Tibial nerve (tissue), 4 donors: ENCODE results near the gene FSTL4. TPM values are rescaled to one million over a fixed set of nuclear protein-coding genes. Genes with fewer than 3 reads are reported as not detected.

Source experiments
- DNase-seq, 2 donors: peaks; one replicate each; pipeline ENCODE4 v3.0.0-alpha.2; 2019; ENCODE audit warnings: low spot score in 2 of 2
- H3K27ac ChIP-seq, 4 donors: fragments of 200-600 bp; sonication (generic) in 3 of 4; one replicate each; pipeline ENCODE4 v1.5.1; 2017 to 2019; ENCODE audit warnings: mild to moderate bottlenecking in 1 of 4
- H3K27me3 ChIP-seq, 2 donors: fragments of 200-600 bp; sonication (generic) in 1 of 2; one replicate each; pipeline versions ENCODE4 v1.5.1 to v1.6.0; 2017 to 2019
- H3K36me3 ChIP-seq, 3 donors: fragments of 200-600 bp; sonication (generic); one replicate each; pipeline ENCODE4 v1.5.1; 2018 to 2019
- H3K4me1 ChIP-seq, 4 donors: fragments of 200-600 bp; sonication (generic) in 3 of 4; one replicate each; pipeline ENCODE4 v1.5.1; 2017 to 2019
- H3K4me3 ChIP-seq, 4 donors: fragments of 200-600 bp; sonication (generic) in 3 of 4; one replicate each; pipeline ENCODE4 v1.5.1; 2017 to 2019; ENCODE audit warnings: mild to moderate bottlenecking in 1 of 4, moderate library complexity in 1 of 4
- H3K9me3 ChIP-seq, 4 donors: fragments of 200-600 bp; sonication (generic) in 3 of 4; one replicate each; pipeline ENCODE4 v1.5.1; 2017 to 2019
- EP300 ChIP-seq, 2 donors: sonication (generic); formaldehyde crosslinking; IDR thresholded peaks; one replicate each; pipeline ENCODE4 v1.6.1; 2017; ENCODE audit warnings: antibody characterized with exemption in 2 of 2, mild to moderate bottlenecking in 1 of 2
- POLR2A ChIP-seq, 2 donors: fragments of 450-650 bp; IDR thresholded peaks; one replicate each; pipeline ENCODE4 v1.6.1; 2017; ENCODE audit warnings: antibody characterized with exemption in 2 of 2, mild to moderate bottlenecking in 2 of 2, moderate library complexity in 2 of 2
- WGBS, 2 donors: methylation state at CpG; one replicate each; pipeline ENCODE4 v1.1.5; 2018; 5-methylcytosine and 5-hydroxymethylcytosine counted together
- total RNA-seq, 4 donors: library from RNA; depleted of rRNA; stranded (reverse); fragments of >200 nt; gene quantifications; one replicate each; pipeline ENCODE4 v1.1.0, GENCODE V29; 2016
- TF ChIP-seq, protein P1 (sequence below), 5 experiments: fragments of 200-600 bp in 3 of 5; fragments of 450-650 bp in 2 of 5; sonication (generic) in 3 of 5; IDR thresholded peaks; one replicate each; pipeline ENCODE4 v1.5.1; 2016 to 2019; ENCODE audit warnings: antibody characterized with exemption in 5 of 5, mild to moderate bottlenecking in 3 of 5, moderate library complexity in 2 of 5

FSTL4 gene
- total RNA-seq, 4 donors from 2014 or later: 0.22 TPM; not detected in 3

DNA sequence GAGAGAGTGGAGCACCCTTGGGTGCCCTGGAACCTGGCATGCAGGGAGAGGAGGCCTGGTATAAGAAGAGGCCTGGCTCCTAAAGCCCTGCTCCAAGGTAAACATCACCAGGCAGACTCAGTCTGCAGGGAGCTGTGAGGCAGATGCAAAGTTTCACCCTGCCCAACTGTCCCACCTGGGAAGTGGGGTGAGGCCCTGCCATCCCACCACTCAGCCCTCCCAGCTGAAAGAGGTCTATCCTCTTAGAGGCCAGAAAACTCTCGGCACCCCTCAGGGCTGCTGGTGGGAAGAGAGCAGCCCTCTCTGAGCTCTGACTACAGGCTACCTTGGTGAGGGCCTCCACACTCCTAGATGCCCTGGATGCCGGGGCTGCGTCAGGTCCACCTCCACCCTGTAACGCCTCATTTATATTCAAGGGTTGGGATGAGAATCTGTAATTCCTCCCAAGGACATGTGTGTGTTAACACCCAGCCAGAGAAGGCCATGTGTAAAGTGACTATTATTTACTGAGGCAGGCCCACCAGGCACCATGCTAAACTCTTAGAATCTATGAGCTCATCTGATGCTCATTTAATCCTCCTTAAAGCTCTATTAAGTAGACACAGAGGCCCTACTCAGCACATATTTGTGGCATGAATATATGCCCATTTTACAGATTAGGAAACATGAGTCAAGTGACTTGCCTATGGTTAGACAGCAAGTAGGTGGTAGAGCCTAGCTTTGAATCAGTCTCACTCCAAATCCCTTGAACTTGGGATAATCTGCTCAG lies 205.9 kb downstream of the FSTL4 start:
- 88 to 90% methylated on average over 3 to 4 of the region's 4 CpGs for WGBS, 2 donors

DNA sequence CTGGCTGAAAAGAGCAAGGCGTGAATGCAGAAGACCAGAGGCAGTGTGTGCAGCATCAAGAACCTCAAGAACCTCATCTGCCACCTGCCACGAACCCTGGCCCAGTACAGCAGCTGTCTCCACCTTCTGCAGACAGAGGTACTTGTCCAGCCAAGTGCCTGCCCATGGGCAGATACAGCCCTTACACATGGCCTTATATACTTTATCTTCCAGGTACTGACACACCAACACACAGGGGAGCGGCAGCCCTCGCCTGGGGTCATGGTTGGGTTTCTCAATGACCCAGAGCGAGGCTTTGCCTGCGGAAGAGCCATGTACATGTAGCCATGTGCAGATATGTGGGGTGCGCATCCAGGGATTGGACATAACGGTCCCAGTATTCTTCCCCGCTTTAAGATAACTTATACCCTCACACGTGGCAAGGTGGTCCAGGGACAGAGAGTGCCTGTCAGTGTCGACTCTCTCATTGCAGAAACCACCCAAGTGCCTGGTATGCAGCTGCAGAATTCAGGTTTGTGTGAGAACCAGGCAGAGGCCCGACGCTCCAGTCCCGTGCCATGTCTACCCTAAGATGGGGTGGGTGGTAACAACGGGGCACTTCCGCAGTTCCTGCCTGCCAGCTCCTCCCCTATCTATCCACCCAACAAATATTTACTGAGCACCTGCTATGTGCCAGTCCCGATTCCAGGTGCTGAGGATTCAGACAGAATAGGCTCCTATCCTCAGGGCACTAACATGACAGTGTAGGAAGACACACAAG lies 206.9 kb downstream of the FSTL4 start:
- H3K4me3 ChIP-seq: no peak overlapping the region
- H3K27me3 ChIP-seq: peaks cover 0 to 5% of the 10 kb centered on the region in 2 donors
- no peaks in the 10 kb centered on the region for H3K4me1 ChIP-seq
- TF ChIP-seq POLR2A (IDR thresholded peaks at IDR 0.05) (no peak), EP300 (IDR thresholded peaks at IDR 0.05) (no peak)
- TF ChIP-seq, protein P1, sequence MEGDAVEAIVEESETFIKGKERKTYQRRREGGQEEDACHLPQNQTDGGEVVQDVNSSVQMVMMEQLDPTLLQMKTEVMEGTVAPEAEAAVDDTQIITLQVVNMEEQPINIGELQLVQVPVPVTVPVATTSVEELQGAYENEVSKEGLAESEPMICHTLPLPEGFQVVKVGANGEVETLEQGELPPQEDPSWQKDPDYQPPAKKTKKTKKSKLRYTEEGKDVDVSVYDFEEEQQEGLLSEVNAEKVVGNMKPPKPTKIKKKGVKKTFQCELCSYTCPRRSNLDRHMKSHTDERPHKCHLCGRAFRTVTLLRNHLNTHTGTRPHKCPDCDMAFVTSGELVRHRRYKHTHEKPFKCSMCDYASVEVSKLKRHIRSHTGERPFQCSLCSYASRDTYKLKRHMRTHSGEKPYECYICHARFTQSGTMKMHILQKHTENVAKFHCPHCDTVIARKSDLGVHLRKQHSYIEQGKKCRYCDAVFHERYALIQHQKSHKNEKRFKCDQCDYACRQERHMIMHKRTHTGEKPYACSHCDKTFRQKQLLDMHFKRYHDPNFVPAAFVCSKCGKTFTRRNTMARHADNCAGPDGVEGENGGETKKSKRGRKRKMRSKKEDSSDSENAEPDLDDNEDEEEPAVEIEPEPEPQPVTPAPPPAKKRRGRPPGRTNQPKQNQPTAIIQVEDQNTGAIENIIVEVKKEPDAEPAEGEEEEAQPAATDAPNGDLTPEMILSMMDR (IDR thresholded peaks at IDR 0.05): no peak
- H3K36me3 ChIP-seq: no peaks in the 10 kb centered on the region
- DNase-seq: no peak
- 92 to 93% methylated on average over 15 to 17 of the region's 17 CpGs for WGBS, 2 donors
- H3K9me3 ChIP-seq: no peaks in the 10 kb centered on the region
- H3K27ac ChIP-seq: no peak overlapping the region

More for the DNA sequence above, 205.9 kb downstream of the FSTL4 start:
- Histone ChIP-seq H3K4me1 (no peaks in the 10 kb centered on the region), H3K4me3 (no peak overlapping the region), H3K36me3 (no peaks in the 10 kb centered on the region), H3K27ac (no peak overlapping the region), H3K27me3 (peaks cover 0 to 5% of the 10 kb centered on the region in 2 donors), H3K9me3 (no peaks in the 10 kb centered on the region)
- DNase-seq: no peak
- TF ChIP-seq EP300 (IDR thresholded peaks at IDR 0.05): no peak
- no peak for TF ChIP-seq POLR2A (IDR thresholded peaks at IDR 0.05)

DNA sequence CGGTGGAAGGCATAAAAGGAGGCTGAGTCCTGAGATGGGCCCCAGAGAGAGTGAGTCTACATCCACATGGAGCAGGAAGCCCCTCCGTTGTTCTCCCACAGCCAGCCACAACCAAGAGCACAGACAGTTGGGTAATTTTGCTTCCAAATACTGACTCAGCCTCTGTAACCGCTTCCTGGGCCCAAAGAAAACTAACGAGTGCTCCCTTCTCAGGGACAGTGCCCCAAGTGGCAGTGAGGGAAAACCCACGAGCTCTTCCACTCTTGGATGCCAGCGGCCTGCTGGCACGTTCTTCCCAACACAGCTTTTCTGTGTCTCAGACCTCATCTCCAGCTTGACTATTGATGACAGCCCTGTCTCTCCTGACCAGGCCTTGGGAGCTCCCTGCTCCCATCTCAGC lies 207.6 kb downstream of the FSTL4 start:
- WGBS, 2 donors: 76 to 84% methylated on average over 7 of the region's 7 CpGs
- no peaks in the 10 kb centered on the region for H3K36me3 ChIP-seq
- no peak for TF ChIP-seq POLR2A (IDR thresholded peaks at IDR 0.05)
- no peak for TF ChIP-seq EP300 (IDR thresholded peaks at IDR 0.05)
- TF ChIP-seq, protein P1 (IDR thresholded peaks at IDR 0.05): no peak
- no peak overlapping the region for H3K4me3 ChIP-seq
- no peak overlapping the region for H3K27ac ChIP-seq
- peaks cover 0 to 5% of the 10 kb centered on the region in 2 donors for H3K27me3 ChIP-seq
- DNase-seq: no peak
- H3K9me3 ChIP-seq: no peaks in the 10 kb centered on the region
- H3K4me1 ChIP-seq: no peaks in the 10 kb centered on the region

DNA sequence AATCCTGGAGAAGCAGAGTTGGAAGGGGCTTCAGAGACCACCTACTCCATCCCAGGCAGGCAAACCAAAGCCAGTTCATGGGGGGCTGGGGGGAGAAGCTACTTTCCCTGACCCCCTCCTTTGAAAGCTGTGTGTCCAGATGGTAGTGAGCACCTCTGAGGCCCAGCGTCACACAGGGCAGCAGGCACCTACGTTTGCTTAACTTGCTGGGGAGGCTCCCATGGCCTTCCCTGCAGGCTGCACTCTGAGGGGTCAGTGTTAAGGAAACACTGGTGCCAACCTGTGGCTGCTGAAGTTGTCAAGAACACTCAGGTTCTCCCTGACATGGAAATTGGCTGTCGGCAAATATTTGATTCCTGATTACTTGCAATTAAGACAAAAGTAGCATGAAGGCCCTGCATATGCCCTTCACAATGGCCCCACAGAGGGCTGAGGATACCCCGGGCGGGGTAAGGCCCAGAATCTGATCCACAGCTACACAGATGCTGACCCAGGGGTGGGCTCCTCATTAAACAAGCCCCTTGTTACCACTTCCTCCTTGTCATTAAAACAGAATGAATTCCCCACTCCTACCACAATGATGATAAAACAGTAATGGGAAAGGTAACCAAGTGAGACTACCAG lies 208.5 kb downstream of the FSTL4 start:
- Histone ChIP-seq H3K4me3 (no peak overlapping the region), H3K27me3 (no peaks in the 10 kb centered on the region), H3K27ac (no peak overlapping the region), H3K4me1 (no peaks in the 10 kb centered on the region), H3K36me3 (no peaks in the 10 kb centered on the region), H3K9me3 (no peaks in the 10 kb centered on the region)
- no peak for TF ChIP-seq POLR2A (IDR thresholded peaks at IDR 0.05)
- no peak for TF ChIP-seq EP300 (IDR thresholded peaks at IDR 0.05)
- TF ChIP-seq, protein P1 (IDR thresholded peaks at IDR 0.05): no peak
- WGBS, 2 donors: 92 to 93% methylated on average over 5 of the region's 5 CpGs
- DNase-seq: no peak

DNA sequence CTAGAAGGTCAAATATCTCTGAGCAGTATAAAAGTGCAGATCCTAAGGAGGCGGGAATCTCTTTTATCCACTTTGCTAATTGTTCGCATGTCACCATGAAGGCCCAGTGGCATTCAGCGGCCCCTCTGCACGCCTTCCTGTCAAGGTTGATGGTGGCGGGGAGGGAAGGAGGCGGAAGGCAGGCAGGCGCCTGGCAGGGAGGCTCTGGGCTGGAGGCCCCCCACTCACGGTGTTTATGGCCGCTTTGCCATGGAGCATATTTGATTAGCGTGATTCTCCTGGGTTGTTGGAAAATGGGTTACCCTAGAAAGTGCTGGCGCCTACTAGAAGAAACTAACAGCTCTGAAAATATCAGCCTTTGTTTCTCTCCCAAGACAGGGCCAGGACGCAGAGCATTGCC lies 209.6 kb downstream of the FSTL4 start:
- DNase-seq: no peak
- no peaks in the 10 kb centered on the region for H3K36me3 ChIP-seq
- H3K4me3 ChIP-seq: no peak overlapping the region
- H3K9me3 ChIP-seq: no peaks in the 10 kb centered on the region
- TF ChIP-seq, protein P1 (IDR thresholded peaks at IDR 0.05): no peak
- TF ChIP-seq EP300 (IDR thresholded peaks at IDR 0.05) (no peak), POLR2A (IDR thresholded peaks at IDR 0.05) (no peak)
- 85 to 86% methylated on average over 12 of the region's 12 CpGs for WGBS, 2 donors
- no peak overlapping the region for H3K27ac ChIP-seq
- H3K4me1 ChIP-seq: no peaks in the 10 kb centered on the region
- H3K27me3 ChIP-seq: no peaks in the 10 kb centered on the region
